ENCODE data around the gene PTPN9. TPM values are rescaled to one million over a fixed set of nuclear protein-coding genes. Genes with fewer than 3 reads are reported as not detected.

Gene PTPN9
- total and polyA plus RNA-seq, 2 experiments from 2014 or later = 19.9 to 30.6 TPM

DNA sequence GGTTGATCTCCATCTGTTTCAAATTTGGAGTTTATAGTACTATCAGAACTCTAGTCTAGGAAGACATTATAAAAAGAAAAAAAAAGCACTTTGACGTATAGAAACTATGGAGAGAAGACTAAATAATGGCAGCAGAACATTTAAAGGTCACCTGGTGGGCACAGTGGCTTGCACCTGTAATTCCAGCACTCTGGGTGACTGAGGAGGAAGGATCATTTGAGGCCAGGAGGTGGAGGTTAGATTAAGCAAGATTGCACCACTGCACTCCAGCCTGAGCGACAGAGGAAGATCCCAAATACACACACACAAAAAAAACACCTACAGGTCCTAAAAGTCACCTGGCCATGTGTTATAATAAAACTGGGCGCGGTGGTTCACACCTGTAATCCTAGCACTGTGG is 141.4 kb downstream of the PTPN9 start:
- in situ Hi-C loops (cut with MboI) = no loop called here
- TF ChIP-seq EZH2 (IDR thresholded peaks at IDR 0.05; ENCODE audit: insufficient read depth, poor library complexity, severe bottlenecking) = no peak
- no peak overlapping the region for H3K4me2 ChIP-seq (ENCODE audit: unreplicated experiment)
- peaks cover 100% of the 10 kb centered on the region for H3K79me2 ChIP-seq (ENCODE audit: insufficient read depth)
- no peaks in the 10 kb centered on the region for H4K20me1 ChIP-seq (ENCODE audit: insufficient read depth)
- H3K4me3 ChIP-seq = no peak overlapping the region
- WGBS, 2 experiments (ENCODE audit: low coverage in 1 of 2, low lambda C conversion rate in 2 of 2, missing lambda C conversion rate in 2 of 2) = 98 to 99% methylated on average over 4 of the region's 4 CpGs
- H3K4me1 ChIP-seq (ENCODE audit: insufficient read depth) = no peaks in the 10 kb centered on the region
- H3K9me3 ChIP-seq (ENCODE audit: low read depth) = no peaks in the 10 kb centered on the region
- peaks cover 5% of the 10 kb centered on the region; the same call in 1 of the 2 replicates for H3K36me3 ChIP-seq (ENCODE audit: low read depth)
- DNase-seq = no peak
- no peaks in the 10 kb centered on the region for H3K27me3 ChIP-seq (replicated peaks; ENCODE audit: insufficient read depth)
- H2AFZ ChIP-seq = no peak overlapping the region
- no peak overlapping the region for H3K27ac ChIP-seq
- no peaks in the 10 kb centered on the region for H3F3A ChIP-seq (ENCODE audit: insufficient read depth)
- no peak overlapping the region for H3K9ac ChIP-seq
- no peaks in the 10 kb centered on the region for H3K9me2 ChIP-seq (ENCODE audit: insufficient read depth)

DNA sequence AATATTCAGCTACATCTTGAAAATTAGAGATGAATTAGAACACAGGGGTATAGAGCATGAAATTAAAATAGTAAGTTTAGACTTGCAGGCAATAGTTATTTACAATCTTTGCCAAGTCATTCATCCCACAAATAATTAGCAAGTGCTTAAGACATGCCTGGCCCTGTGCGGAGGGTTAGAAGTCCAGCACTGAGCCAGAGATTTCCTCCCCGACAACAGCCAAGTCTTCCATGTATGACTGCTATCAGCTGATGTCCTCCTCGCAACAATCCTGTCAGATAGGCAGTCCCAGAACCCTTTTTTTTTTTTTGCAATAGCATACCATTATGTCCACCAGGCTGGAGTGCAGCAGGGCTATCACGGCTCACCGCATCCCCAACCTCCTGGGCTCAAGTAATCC is 142.2 kb downstream of the PTPN9 start:
- Histone ChIP-seq H3K27me3 (replicated peaks; ENCODE audit: insufficient read depth) (no peaks in the 10 kb centered on the region), H3F3A (ENCODE audit: insufficient read depth) (no peaks in the 10 kb centered on the region), H2AFZ (no peak overlapping the region), H3K27ac (no peak overlapping the region), H3K4me2 (ENCODE audit: unreplicated experiment) (no peak overlapping the region), H3K36me3 (ENCODE audit: low read depth) (peaks cover 5% of the 10 kb centered on the region; the same call in 1 of the 2 replicates), H3K4me3 (no peak overlapping the region), H3K9ac (no peak overlapping the region), H3K9me3 (ENCODE audit: low read depth) (no peaks in the 10 kb centered on the region), H3K9me2 (ENCODE audit: insufficient read depth) (no peaks in the 10 kb centered on the region), H3K4me1 (ENCODE audit: insufficient read depth) (0 out of 2 replicates have a peak, but pooled peaks cover under 1% of the 10 kb centered on the region), H4K20me1 (ENCODE audit: insufficient read depth) (no peaks in the 10 kb centered on the region; the same call in 1 of the 2 replicates), H3K79me2 (ENCODE audit: insufficient read depth) (peaks cover 100% of the 10 kb centered on the region)
- TF ChIP-seq EZH2 (IDR thresholded peaks at IDR 0.05; ENCODE audit: insufficient read depth, poor library complexity, severe bottlenecking) = no peak
- TF ChIP-seq EZH2phosphoT487 (IDR thresholded peaks at IDR 0.05; ENCODE audit: insufficient read depth, low read depth) = no peak
- in situ Hi-C loops (cut with MboI) = no loop called here
- WGBS, 2 experiments (ENCODE audit: low coverage in 1 of 2, low lambda C conversion rate in 2 of 2, missing lambda C conversion rate in 2 of 2) = 71 to 77% methylated on average over 5 of the region's 5 CpGs
- DNase-seq = no peak

DNA sequence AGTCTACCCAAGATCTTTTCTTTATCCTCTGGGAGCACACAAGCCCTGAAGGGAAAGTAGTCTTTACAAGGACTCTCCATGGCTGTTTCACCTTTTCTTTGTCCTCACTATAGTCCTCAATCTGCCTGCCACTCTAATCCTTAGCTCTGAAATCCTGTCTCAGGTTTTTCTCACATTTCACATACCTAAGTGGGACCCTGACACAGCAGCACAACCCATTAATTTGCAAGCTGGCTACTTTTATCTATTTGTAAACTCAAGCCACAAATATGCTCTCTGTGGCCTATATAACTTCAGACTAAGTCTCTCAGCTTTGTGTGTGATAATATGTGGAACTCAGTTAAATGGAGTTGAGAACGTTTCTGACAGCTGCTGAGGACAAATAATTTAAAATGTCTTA is 147.4 kb downstream of the PTPN9 start:
- H3K9ac ChIP-seq = no peak overlapping the region
- H3K27ac ChIP-seq = no peak overlapping the region
- H3K4me1 ChIP-seq (ENCODE audit: insufficient read depth) = 0 out of 2 replicates have a peak, but pooled peaks cover 10% of the 10 kb centered on the region
- TF ChIP-seq EZH2 (IDR thresholded peaks at IDR 0.05; ENCODE audit: insufficient read depth, poor library complexity, severe bottlenecking) (no peak), EZH2phosphoT487 (IDR thresholded peaks at IDR 0.05; ENCODE audit: insufficient read depth, low read depth) (no peak)
- H3K4me3 ChIP-seq = no peak overlapping the region
- H4K20me1 ChIP-seq (ENCODE audit: insufficient read depth) = peaks cover 9% of the 10 kb centered on the region; the same call in 1 of the 2 replicates
- H2AFZ ChIP-seq = no peak overlapping the region
- no peaks in the 10 kb centered on the region for H3K9me2 ChIP-seq (ENCODE audit: insufficient read depth)
- H3K27me3 ChIP-seq (replicated peaks; ENCODE audit: insufficient read depth) = no peaks in the 10 kb centered on the region
- 0 out of 2 replicates have a peak, but pooled peaks cover 4% of the 10 kb centered on the region for H3F3A ChIP-seq (ENCODE audit: insufficient read depth)
- in situ Hi-C loops (cut with MboI) = no loop called here
- DNase-seq = no peak
- no peak overlapping the region for H3K4me2 ChIP-seq (ENCODE audit: unreplicated experiment)
- 67 to 76% methylated on average over 1 of the region's 1 CpG for WGBS, 2 experiments (ENCODE audit: low coverage in 1 of 2, low lambda C conversion rate in 2 of 2, missing lambda C conversion rate in 2 of 2)
- peaks cover 89% of the 10 kb centered on the region for H3K79me2 ChIP-seq (ENCODE audit: insufficient read depth)
- H3K9me3 ChIP-seq (ENCODE audit: low read depth) = no peaks in the 10 kb centered on the region
- H3K36me3 ChIP-seq (ENCODE audit: low read depth) = peaks cover 21% of the 10 kb centered on the region

DNA sequence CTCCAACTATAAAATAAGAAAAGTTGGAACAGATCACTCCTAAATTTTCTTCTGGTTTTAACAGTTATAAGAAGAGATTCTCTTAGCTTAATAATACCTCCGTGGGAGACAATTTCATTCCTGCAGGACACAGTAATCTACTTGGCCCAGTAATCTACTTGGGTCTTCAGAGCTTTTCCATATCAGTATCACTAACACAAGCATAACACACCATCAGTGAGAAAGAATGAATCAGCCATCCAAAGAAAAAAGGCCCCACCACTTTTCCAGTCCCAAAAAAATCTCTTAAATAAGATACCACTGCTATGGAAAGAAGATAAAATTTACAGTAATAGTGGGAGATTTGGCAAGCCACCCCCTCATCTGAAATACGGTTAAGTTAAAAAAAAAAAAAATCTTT is 147.8 kb downstream of the PTPN9 start:
- Histone ChIP-seq H3K36me3 (ENCODE audit: low read depth) (peaks cover 24% of the 10 kb centered on the region), H3K27me3 (replicated peaks; ENCODE audit: insufficient read depth) (no peaks in the 10 kb centered on the region), H3K4me2 (ENCODE audit: unreplicated experiment) (no peak overlapping the region), H3K9ac (no peak overlapping the region), H2AFZ (no peak overlapping the region), H3K9me3 (ENCODE audit: low read depth) (no peaks in the 10 kb centered on the region), H3K4me1 (ENCODE audit: insufficient read depth) (0 out of 2 replicates have a peak, but pooled peaks cover 10% of the 10 kb centered on the region), H3K27ac (no peak overlapping the region), H3K9me2 (ENCODE audit: insufficient read depth) (no peaks in the 10 kb centered on the region), H3K79me2 (ENCODE audit: insufficient read depth) (peaks cover 89% of the 10 kb centered on the region), H3K4me3 (no peak overlapping the region), H4K20me1 (ENCODE audit: insufficient read depth) (peaks cover 9% of the 10 kb centered on the region; the same call in 1 of the 2 replicates), H3F3A (ENCODE audit: insufficient read depth) (0 out of 2 replicates have a peak, but pooled peaks cover 4% of the 10 kb centered on the region)
- DNase-seq = peak; percentile 8
- in situ Hi-C loops (cut with MboI) = no loop called here
- TF ChIP-seq EZH2 (IDR thresholded peaks at IDR 0.05; ENCODE audit: insufficient read depth, poor library complexity, severe bottlenecking) = no peak
- no peak for TF ChIP-seq EZH2phosphoT487 (IDR thresholded peaks at IDR 0.05; ENCODE audit: insufficient read depth, low read depth)
- 78 to 80% methylated on average over 2 of the region's 2 CpGs for WGBS, 2 experiments (ENCODE audit: low coverage in 1 of 2, low lambda C conversion rate in 2 of 2, missing lambda C conversion rate in 2 of 2)

All from GM23248 (cell line).